DMS 273 treated with DMSO at 0.1 percent for 48 hours (cell line): Measurements from ENCODE around the gene TLDC2.

Experiments
- DNase-seq: peaks from one replicate; lab custom pipeline; 2025; lab: John Stamatoyannopoulos, UW

Gene TLDC2

DNA sequence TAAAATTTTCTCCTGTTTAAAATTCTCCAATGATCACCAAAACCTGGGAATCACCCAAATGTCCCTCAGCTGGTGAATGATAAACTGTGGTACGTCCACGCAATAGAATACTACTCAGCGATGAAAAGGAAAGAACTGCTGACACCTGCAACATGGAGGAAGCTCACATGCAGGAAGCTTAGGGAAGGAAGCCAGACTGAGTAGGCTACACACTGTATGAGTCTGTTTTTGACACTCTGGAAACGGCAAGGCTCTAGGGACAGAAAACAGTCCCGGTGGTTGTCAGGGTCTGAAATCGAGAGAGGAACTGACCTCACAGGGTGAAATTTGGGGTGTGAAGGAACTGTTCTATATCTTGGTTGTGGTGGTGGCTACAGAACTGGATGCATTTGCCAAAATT, 25.2 kb upstream of the TLDC2 start:
- no peak for DNase-seq

DNA sequence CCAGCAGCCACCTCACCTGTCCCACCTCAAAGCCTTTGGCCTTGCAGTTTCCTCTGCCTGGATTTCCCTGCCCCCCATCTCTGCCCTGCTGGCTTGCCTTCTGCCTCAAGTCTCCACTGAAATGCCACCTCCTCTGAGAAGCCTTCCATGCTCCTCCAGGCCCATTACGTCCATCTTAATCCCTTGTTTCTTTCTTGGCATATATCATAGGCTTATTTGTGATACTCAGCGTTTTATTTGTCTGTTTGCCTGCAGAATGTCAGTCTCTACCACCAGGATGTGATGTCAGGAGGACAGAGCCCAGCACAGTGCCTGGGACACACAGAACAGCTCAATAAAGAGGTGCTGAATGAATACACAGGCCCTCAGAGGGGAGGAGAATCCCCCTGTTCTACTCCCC, 24.4 kb upstream of the TLDC2 start:
- no peak for DNase-seq

DNA sequence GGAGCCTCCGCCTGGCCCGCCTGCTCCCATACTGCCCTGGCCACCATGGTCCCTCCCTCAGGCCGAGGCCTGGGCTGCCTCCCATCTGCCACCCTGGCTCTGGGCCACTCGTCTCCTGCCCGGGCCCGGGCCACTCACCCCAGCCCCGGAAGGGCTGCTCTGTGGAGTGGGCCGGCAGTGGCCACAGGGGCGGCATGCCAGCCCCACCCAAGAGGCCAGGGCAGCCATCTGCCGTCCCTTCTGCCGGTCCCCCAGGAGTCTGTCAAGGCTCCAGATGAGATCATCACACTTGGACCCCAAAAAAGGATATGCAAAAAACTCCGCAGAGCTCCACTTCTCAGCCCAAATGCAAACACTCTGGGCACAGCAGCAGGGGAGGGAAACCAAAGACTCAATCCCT, 23.8 kb upstream of the TLDC2 start:
- peak; percentile 74 for DNase-seq

- no peak for DNase-seq
Observed at GRCh38 chr20:36854348-36855240, 21.3 kb upstream of the TLDC2 start.

DNA sequence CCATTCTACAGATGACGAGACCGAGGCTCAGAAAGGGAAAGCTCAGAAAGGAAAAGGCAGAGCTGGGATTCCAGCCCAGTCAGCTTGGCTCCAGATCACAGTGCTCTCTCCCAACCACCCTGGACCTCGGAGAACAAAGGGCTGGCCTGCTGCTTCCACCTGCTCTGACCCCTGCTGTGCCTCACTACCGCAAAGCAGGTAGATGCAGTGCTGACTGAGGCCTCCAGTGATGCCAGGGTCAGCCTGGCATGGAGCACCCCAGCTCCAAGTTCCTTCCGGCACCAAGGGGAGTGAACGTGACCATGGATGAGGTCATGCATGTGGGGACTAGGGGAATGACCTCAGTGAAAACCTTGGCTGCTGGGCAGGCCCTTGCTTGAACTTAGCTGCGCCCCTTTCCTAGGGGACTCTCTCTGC, 20.7 kb upstream of the TLDC2 start:
- no peak for DNase-seq

DNA sequence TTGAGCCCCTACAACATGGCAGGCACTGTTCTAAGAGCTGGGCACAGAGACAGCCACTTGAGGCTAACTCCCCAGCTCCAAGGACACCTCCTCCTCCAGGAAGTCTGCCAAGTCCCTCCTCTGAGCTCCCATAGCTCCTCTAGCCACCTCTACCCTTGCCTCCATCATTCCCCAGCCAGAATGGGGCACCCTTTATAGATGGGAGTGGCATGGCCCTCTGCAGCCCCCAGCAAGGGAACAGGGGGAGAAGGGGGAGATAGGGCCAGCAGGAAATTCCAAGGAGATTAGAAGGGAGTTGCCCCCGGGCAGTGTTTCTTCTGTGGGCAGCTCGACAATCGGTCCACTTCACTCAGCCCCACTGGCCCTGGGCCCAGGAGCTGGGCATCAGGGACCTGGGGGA, 19.7 kb upstream of the TLDC2 start:
- DNase-seq: no peak

GRCh38 chr20:36856691-36857635, 19.0 kb upstream of the TLDC2 start:
- DNase-seq: no peak

GRCh38 chr20:36859282-36859555, 16.7 kb upstream of the TLDC2 start:
- no peak for DNase-seq

DNA sequence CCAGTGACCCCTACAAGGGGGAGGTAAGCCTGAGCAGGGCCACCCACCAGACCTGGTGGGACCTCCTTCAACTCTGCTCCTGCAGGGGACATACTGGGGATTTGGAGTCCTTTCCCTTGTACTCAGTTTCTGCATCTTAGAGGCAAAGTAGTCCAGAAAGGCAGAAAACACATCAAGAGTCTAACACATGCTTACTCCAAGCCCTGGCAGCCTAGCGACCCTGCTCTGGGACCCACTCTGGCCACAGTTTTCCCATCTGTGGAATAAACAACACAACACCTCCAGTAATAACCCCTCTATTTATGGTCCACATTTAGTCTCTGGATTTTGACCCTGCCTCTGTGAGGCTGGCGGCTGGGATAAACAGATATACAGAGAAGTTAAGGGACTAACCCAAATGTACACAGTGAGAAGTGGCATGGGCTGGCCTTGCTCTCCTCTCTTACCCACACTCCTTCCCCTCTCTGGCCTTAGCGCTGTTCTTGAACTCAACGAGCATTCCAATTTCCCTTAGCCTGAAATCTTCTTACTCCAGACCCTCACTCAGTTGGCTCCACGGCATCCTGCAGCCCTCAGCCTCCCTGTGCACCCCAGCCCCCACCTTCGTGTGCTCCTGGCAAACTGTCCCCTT, 16.1 kb upstream of the TLDC2 start:
- no peak for DNase-seq

DNA sequence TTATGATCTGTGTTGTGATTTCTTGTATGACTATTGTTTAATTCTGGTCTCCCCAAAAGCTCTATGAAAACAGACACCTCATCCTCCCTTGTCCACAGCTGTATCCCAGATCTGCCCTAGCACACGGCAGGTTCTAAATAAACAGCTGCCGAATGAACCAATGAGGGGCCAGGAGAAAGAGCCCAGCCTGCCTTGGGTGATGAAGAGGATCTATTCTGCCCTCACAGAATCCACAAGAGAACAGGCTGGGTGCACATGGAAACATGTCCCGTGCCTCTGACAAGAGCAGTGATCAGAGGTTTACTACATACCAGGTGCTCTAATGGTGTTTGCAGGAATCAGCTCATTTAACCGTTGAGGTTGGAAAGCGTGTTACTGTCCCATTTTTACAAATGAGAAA, 15.6 kb upstream of the TLDC2 start:
- no peak for DNase-seq

DNA sequence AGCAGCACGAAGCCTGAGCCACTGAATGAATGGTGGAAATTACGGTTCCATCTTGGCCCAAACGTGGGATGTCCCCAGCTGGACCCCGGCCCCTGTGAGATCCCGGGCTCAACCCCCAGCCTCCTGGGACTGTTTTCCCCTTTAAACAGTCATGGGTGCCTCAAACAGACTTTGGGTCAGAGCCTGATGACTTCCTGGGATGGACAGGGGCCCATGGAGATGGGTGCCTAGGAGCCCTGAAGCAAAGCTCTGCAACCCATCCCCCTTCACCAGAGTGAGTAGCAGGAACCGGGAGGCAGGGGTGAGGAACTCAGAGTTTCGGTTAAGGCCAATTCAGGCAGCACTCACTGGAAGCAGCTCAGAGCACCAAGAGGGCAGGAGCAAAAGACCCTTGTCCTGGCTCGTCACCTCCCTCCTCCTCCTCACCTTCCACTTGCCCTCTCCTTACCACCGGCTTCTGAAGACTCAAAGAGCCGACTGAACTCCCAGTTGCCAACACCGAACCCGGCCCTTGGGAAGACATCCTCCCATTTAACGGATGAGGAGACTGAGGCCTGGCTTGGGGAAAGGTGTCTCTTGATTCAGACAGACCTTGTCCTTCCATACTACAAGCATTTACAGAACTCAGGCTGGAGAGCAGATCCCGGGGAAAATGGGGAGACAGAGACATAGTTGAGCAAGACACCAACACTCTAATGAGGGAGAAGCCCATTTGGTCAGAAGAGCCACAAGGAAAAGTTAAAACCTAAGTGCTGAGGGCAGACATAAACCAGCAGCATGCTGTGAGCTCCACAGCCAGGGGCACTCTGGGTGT, 14.9 kb upstream of the TLDC2 start:
- DNase-seq: no peak

GRCh38 chr20:36861625-36861874, 14.4 kb upstream of the TLDC2 start:
- DNase-seq: no peak

DNA sequence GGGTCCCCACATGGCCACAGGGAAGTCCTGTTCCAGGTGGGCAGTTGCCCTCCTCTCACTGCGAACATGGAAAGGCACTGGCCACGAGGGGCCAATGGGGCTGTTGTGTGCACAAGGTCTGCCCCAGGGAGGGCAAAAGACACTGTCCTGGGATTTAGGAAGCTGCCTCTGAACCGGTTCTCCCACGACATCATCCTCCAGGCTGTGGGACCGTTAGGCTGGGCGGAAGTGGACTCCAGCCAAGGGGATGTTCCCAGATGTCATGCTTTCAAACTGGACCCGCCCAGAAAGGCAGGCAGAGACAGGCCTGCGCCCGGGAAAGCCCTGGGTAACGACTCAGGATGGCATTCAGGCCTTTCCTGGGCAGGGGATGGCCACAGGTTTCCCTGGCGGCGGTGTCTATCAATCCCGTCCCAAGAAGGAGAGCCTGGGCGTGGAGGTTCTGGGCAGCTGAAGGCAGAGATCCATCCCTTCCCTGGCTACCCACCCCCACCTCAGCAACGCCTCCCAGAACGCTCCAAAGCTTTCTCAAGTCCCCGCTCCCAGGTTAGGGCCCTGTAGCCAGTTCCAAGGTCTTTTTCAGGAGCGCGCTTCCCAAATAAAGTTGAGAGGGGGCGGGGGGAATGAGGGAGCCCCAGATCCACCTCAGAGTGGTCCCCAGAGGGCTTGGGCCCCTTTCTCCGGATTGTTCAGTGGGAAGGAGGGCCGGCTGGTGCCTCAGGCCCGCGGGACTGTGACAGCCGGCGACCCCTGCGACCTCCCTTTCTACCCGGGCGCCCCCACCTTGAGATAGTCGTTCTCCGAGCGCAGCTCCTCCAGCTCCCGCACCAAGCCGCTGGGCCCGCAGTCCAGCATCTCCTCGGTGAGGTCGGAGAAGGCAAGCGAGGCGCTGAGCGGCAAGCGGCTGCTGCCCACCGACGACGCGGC, 13.8 kb upstream of the TLDC2 start:
- peak; percentile 86 for DNase-seq

DNA sequence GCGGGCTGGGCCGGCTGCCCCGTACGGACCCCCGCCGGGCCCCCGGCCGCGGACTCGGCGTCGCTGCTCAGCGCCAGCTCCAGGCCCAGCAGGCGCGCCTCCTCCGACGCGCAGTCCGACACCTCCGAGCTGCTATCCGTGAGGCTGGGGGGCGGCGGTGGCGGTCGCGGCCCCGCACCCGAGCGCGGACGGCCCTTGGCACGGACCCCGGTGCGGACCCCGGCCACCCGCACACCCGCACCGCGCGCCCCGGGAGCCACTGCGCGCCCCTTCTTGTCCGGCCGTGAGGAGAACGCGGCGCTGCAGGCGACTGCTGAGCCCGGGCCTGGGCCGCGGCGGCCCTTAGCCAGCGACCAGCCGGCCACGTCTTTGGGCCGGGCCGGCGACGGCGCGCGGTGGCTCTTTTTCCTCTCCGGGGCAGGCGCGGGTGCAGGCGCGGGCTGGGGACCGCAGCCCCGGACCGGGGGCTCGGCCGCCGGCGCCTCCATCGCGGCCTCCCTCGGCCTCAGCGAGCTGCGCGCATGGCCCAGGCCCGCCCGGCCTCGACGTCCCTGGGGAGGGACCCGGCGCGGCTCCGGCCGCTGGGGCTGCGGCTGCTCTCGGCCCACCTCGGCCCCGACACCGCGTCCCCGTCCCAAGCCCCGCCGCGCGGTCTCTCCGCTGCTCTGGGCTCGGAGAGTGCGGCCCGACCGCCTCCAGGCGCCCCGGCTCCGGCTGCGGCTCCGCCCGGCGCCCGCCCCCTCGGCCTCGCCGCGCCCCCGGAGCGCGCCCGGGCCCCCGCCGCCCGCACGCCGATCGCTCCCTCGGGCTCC, 12.9 kb upstream of the TLDC2 start:
- no peak for DNase-seq

DNA sequence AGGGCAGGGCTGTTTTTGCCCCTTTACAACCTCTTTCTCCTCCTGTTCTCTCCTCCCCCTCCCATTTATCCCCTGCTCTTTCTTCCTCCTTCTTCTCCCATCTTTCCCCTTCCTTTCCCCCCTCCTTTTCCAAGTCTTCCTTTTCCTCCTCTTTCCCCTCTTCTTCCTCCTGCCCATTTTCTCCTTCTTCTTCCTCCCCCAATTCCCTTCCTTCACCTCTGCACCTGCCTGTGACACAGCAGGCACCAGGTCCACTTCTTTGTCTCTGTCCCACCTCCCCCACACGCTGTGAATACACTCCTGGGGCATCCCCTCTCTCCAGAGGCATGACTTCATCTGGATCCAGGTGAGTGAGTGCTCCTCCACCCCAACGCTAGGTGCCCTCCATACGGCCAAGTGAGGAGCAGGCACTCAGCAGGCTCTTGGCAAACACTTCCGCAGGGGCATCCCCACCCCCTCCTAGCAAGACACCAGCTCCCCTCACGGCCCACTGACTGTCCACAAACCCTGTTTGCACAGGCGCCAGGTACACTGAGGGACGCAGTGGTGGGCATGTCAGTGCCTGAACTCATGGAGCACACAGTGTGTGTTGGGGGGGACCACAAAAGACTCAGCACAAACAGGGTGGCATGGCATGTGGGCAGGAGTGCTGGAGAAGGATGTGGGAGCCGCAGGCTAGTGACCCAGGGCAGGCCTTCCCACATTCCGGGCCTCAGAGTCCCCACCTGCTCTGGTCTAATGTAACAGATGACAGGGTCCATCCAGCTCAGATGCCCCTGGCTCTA, 10.7 kb upstream of the TLDC2 start:
- no peak for DNase-seq

- no peak for DNase-seq
Observed at GRCh38 chr20:36865861-36866149, 10.1 kb upstream of the TLDC2 start.

GRCh38 chr20:36866164-36866563, 9.8 kb upstream of the TLDC2 start:
- no peak for DNase-seq

DNA sequence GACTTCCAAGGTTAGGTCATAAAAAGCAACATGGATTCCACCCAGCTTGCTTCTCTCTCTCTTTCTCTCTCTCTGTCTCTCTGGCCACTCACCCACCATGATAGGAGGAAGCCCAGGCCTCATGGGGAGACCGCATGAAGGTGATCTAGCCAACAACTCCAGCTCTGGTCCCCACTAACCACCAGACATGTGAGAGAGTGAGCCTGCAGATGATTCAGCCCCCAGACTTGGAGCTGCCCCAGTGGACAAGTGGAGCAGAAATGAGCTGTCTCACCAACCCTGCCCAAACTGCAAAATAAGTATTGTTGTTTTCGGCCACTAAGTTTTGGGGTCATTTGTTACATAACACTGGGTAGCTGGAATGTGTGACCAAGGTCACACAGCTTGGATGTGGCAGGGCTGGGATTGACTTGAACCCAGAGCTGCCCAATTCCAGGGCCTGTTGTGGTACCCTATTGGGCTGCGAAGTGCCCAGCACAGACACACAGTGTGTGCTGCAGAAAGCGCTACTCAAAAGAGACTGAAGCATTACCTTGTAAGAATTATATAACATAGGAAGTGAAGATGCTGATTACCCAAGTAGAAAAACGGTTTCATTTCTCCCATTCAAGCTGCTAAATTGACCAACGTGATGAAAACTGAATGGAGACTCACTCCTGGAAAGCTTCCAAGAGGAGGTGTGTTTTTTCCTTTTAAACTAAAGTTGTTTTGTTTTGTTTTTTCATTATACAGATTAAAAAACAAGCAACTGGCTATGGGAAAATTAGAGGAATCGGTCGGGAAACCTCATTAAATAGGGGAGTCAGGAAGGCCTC, 9.1 kb upstream of the TLDC2 start:
- DNase-seq: no peak
